WERI-Rb-1 (cell line): ENCODE results near the gene ISYNA1.

Experiments used
- DNase-seq: peaks from one replicate; pipeline ENCODE4 v3.0.0-alpha.2; 2020
- H3K27ac ChIP-seq: fragments of 250-450 bp; sonication (Bioruptor Pico); 2 replicates; pipeline ENCODE4 v1.5.1; 2020; ENCODE audit warnings: mild to moderate bottlenecking, moderate library complexity
- H3K27me3 ChIP-seq: fragments of 250-450 bp; sonication (Bioruptor Pico); 2 replicates; pipeline ENCODE4 v1.5.1; 2021; ENCODE audit warnings: mild to moderate bottlenecking, low read depth, moderate library complexity; ENCODE audit not compliant: insufficient read depth, severe bottlenecking
- H3K36me3 ChIP-seq: fragments of 250-450 bp; sonication (Bioruptor Pico); 2 replicates; pipeline ENCODE4 v1.5.1; 2020; ENCODE audit warnings: mild to moderate bottlenecking, moderate library complexity
- H3K4me3 ChIP-seq: 2 replicates; pipeline ENCODE4 v1.5.1; 2011; ENCODE audit warnings: low read depth, mild to moderate bottlenecking, control low read depth, low read length
- H3K9me3 ChIP-seq: fragments of 250-450 bp; sonication (Bioruptor Pico); 2 replicates; pipeline ENCODE4 v1.5.1; 2021; ENCODE audit warnings: mild to moderate bottlenecking, moderate library complexity; ENCODE audit not compliant: severe bottlenecking
- TF ChIP-seq, protein P1 (sequence below): IDR thresholded peaks from 2 replicates; pipeline ENCODE4 v1.5.1; 2011; ENCODE audit warnings: low read depth, mild to moderate bottlenecking, control low read depth, inconsistent platforms, low read length

The ISYNA1 gene

DNA sequence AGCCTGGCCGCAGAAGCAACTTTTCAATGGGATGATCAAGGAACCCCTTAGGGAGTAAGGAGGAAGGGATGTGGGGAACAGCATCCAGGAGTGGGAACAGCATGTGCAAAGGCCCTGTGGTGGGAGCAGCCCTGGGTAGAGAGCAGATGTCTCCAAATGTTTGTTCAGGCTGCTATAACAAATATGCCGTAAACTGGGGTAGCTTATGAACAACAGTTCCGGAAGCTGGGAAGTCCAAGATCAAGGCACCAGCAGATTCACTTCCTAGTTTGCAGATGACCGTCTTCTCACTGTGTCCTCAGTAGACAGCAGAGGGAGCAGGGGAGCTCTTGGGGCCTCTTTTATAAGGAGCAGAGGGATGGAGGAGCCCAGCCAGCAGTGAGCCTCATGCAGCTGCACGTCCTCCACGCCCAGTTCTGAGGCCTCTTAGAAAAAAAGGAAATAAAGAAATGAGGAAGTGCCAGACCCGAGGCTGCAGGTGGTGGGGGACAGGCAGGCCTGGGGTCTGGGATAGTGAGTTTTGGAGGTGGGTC, 36.3 kb downstream of the ISYNA1 start:
- DNase-seq = no peak
- H3K36me3 ChIP-seq = no peaks in the 10 kb centered on the region
- TF ChIP-seq, protein P1, sequence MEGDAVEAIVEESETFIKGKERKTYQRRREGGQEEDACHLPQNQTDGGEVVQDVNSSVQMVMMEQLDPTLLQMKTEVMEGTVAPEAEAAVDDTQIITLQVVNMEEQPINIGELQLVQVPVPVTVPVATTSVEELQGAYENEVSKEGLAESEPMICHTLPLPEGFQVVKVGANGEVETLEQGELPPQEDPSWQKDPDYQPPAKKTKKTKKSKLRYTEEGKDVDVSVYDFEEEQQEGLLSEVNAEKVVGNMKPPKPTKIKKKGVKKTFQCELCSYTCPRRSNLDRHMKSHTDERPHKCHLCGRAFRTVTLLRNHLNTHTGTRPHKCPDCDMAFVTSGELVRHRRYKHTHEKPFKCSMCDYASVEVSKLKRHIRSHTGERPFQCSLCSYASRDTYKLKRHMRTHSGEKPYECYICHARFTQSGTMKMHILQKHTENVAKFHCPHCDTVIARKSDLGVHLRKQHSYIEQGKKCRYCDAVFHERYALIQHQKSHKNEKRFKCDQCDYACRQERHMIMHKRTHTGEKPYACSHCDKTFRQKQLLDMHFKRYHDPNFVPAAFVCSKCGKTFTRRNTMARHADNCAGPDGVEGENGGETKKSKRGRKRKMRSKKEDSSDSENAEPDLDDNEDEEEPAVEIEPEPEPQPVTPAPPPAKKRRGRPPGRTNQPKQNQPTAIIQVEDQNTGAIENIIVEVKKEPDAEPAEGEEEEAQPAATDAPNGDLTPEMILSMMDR = peak; percentile 29
- no peak overlapping the region for H3K4me3 ChIP-seq
- no peaks in the 10 kb centered on the region for H3K9me3 ChIP-seq
- H3K27me3 ChIP-seq = no peaks in the 10 kb centered on the region
- H3K27ac ChIP-seq = no peak overlapping the region

GRCh38 chr19:18399008-18399407, 38.9 kb downstream of the ISYNA1 start:
- Histone ChIP-seq H3K9me3 (no peaks in the 10 kb centered on the region), H3K27me3 (no peaks in the 10 kb centered on the region), H3K36me3 (no peaks in the 10 kb centered on the region), H3K27ac (no peak overlapping the region), H3K4me3 (no peak overlapping the region)
- TF ChIP-seq, protein P1 = no peak
- DNase-seq = no peak

- no peak within 1 kb of the TSS for H3K27ac ChIP-seq
Observed at GRCh38 chr19:18397242-18398202, 40.4 kb downstream of the ISYNA1 start, which contains the start of gene LRRC25. Gene LRRC25, minus strand, starts transcription at chr19:18397622. Its CDS starts 659 bp downstream, at chr19:18396963.

DNA sequence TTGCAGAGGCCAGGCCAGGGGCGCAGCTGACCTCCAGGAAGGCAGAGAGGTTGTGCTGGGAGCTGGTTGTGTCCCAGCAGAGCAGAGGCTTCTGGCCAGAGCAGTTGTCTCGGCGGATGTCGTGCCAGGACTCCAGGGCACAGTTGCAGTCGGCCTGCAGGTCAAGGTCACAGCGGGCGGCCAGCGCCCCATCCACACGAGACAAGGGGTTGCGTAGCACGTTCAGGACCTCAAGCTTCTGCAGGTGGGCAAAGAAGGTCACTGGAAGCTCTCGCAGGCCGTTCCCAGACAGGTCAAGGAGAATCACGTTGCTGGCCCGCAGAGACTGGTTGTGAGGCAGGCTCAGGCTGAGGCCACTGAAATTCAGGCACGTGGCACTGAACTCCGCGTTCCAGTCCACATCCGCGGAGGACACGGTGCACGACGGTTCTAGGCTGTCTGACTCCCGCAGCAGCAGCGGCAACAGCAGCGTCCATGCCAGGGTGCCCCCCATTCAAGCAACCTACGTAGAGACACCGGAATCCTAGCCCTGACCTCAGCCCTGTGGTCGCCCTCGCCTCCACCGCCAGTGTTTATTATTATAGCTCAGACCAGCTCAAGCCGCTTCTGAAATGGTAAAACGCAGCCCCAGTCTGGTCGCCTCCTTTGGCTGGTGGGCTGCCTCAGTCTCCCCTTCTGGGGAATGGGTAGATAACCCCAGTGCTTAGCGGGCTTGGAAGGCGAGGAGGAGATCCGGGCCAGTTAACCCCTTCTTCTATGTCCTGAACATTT, 41.3 kb downstream of the ISYNA1 start:
- Histone ChIP-seq H3K9me3 (no peaks in the 10 kb centered on the region), H3K4me3 (no peak overlapping the region), H3K36me3 (no peaks in the 10 kb centered on the region), H3K27me3 (no peaks in the 10 kb centered on the region), H3K27ac (no peak overlapping the region)
- TF ChIP-seq, protein P1 = no peak
- DNase-seq = no peak

More at GRCh38 chr19:18397242-18398202, 40.4 kb downstream of the ISYNA1 start, which contains the start of gene LRRC25:
- Histone ChIP-seq H3K27me3 (no peaks in the 10 kb centered on the region), H3K4me3 (no peak within 1 kb of the TSS), H3K9me3 (no peaks in the 10 kb centered on the region), H3K36me3 (no peaks in the 10 kb centered on the region)
- DNase-seq = no peak
- TF ChIP-seq, protein P1 = no peak

DNA sequence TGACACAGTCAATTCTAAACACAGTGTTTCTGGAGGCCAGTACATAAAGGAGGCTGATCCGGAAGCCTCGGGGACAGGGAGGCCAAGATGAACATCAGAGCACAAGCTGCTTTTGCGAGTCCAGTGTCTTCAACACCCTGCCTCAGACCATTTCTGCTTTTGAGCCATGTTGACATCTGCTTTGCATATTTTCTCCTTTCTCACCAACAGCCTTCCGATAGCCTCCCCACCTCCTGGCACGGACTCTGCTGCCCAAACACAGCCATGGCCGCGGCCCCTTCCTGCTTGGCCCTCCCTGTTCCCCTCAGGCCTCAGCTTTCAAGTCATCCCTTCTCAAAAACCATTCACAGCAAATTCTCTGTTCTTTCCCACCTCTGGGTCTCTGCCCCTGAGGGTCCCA, 44.1 kb downstream of the ISYNA1 start:
- Histone ChIP-seq H3K36me3 (peaks cover 8% of the 10 kb centered on the region), H3K27me3 (no peaks in the 10 kb centered on the region), H3K4me3 (no peak overlapping the region), H3K9me3 (peaks cover 4% of the 10 kb centered on the region), H3K27ac (no peak overlapping the region)
- TF ChIP-seq, protein P1 = no peak
- no peak for DNase-seq
